GM21528 (cell line): ENCODE data around the gene MAGEB2.
"Not testable (repeated sequence)": the region's sequence is repeated elsewhere in the genome, so short reads cannot be mapped to it uniquely, and the experiment has no call there.

Experiments used
- ATAC-seq: cut with Tn5 transposase; IDR thresholded peaks from one replicate; pipeline ENCODE4 v1.9.1; 2021; ENCODE audit warnings: mild to moderate bottlenecking, moderate library complexity; ENCODE audit not compliant: unreplicated experiment, low FRiP score

The MAGEB2 gene

GRCh38 chrX:30215357-30215843 is at the start of gene MAGEB2:
TSS of gene MAGEB2 (plus strand) at chrX:30215563. CDS start at chrX:30218581, 3,018 bp downstream.
- no peak for ATAC-seq

GRCh38 chrX:30170900-30171299 is 44.5 kb upstream of the MAGEB2 start:
- ATAC-seq, result no peak

- no peak for ATAC-seq
These were observed 34.0 kb upstream of the MAGEB2 start for GRCh38 chrX:30181353-30181752.

- no peak for ATAC-seq
These were observed 31.8 kb upstream of the MAGEB2 start for GRCh38 chrX:30183554-30183953.

- no peak for ATAC-seq
These were observed 24.9 kb upstream of the MAGEB2 start for GRCh38 chrX:30190426-30190825.

GRCh38 chrX:30193910-30194309 is 21.5 kb upstream of the MAGEB2 start:
- not testable (repeated sequence) for ATAC-seq

- ATAC-seq, result no peak
These were observed 19.0 kb upstream of the MAGEB2 start for GRCh38 chrX:30196322-30196721.

GRCh38 chrX:30212172-30212571 is 3.2 kb upstream of the MAGEB2 start:
- no peak for ATAC-seq

GRCh38 chrX:30217465-30217864 is 2.1 kb downstream of the MAGEB2 start:
- no peak for ATAC-seq

GRCh38 chrX:30219372-30219771 is 4.0 kb downstream of the MAGEB2 start:
- no peak for ATAC-seq

GRCh38 chrX:30220661-30221060 is 5.3 kb downstream of the MAGEB2 start:
- no peak for ATAC-seq

GRCh38 chrX:30224536-30224935 is 9.2 kb downstream of the MAGEB2 start:
- ATAC-seq, result no peak

GRCh38 chrX:30228526-30228925 is 13.2 kb downstream of the MAGEB2 start:
- no peak for ATAC-seq

- no peak for ATAC-seq
These were observed 15.0 kb downstream of the MAGEB2 start, which contains the start of gene MAGEB3 for GRCh38 chrX:30230395-30230794. TSS of gene MAGEB3 (plus strand) at chrX:30230657. CDS start at chrX:30235925, 5,268 bp downstream.

- no peak for ATAC-seq
These were observed 26.5 kb downstream of the MAGEB2 start, which contains the start of gene MAGEB4 for GRCh38 chrX:30241724-30242415. TSS of gene MAGEB4 (plus strand) at chrX:30242000. CDS start at chrX:30242136, 136 bp downstream.

GRCh38 chrX:30246769-30247489 is 31.6 kb downstream of the MAGEB2 start, which contains the start of gene MAGEB1:
TSS of gene MAGEB1 (plus strand) at chrX:30247146. CDS start at chrX:30250494, 3,348 bp downstream.
- ATAC-seq, result no peak

- ATAC-seq, result no peak
These were observed 33.5 kb downstream of the MAGEB2 start for GRCh38 chrX:30248854-30249253.

GRCh38 chrX:30253257-30253656 is 37.9 kb downstream of the MAGEB2 start:
- no peak for ATAC-seq

- ATAC-seq, result no peak
These were observed 44.6 kb downstream of the MAGEB2 start for GRCh38 chrX:30259927-30260326.

GRCh38 chrX:30261012-30261411 is 45.6 kb downstream of the MAGEB2 start:
- no peak for ATAC-seq

GRCh38 chrX:30262763-30263162 is 47.4 kb downstream of the MAGEB2 start:
- no peak for ATAC-seq
